ENCODE measurements around the gene CD22. TPM values are rescaled to one million over a fixed set of nuclear protein-coding genes. Genes with fewer than 3 reads are reported as not detected.

CD22 gene
- total and polyA plus RNA-seq, 7 donors, result 0.69 to 107 (median 3.2) TPM

DNA sequence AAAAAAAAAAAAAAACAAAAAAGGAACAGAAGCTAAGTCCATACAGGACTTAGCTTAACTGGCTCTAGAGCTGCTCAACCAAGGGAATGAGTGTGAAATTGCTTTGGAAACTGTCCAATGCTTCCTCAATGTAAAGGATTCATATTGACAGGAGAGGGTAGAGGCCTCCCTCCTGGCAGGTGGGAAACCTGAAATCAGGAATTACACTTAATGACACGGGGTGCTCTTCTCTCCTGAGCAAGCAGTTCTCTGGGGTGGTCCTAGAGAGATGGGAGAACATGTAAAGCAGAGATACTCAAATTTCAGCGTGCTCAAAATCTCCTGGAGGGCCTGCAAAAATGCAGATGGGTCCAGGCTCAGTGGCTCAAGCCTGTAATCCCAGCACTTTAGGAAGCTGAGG, 40.7 kb upstream of the CD22 start:
- intact Hi-C loops (cut with DNase I), result no loop called here
- no peak for DNase-seq
- Histone ChIP-seq H3K4me3 (no peak overlapping the region), H3K36me3 (no peaks in the 10 kb centered on the region), H3K9me3 (no peaks in the 10 kb centered on the region), H3K27ac (no peak overlapping the region), H3K27me3 (peaks cover 0 to 64% (median 15%) of the 10 kb centered on the region in 3 donors), H3K4me1 (no peaks in the 10 kb centered on the region)
- TF ChIP-seq POLR2A (IDR thresholded peaks at IDR 0.05) (no peak), POLR2AphosphoS5 (IDR thresholded peaks at IDR 0.05) (no peak), EP300 (IDR thresholded peaks at IDR 0.05) (no peak)
- TF ChIP-seq, protein P1, sequence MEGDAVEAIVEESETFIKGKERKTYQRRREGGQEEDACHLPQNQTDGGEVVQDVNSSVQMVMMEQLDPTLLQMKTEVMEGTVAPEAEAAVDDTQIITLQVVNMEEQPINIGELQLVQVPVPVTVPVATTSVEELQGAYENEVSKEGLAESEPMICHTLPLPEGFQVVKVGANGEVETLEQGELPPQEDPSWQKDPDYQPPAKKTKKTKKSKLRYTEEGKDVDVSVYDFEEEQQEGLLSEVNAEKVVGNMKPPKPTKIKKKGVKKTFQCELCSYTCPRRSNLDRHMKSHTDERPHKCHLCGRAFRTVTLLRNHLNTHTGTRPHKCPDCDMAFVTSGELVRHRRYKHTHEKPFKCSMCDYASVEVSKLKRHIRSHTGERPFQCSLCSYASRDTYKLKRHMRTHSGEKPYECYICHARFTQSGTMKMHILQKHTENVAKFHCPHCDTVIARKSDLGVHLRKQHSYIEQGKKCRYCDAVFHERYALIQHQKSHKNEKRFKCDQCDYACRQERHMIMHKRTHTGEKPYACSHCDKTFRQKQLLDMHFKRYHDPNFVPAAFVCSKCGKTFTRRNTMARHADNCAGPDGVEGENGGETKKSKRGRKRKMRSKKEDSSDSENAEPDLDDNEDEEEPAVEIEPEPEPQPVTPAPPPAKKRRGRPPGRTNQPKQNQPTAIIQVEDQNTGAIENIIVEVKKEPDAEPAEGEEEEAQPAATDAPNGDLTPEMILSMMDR (IDR thresholded peaks at IDR 0.05), result no peak
- 41 to 73% methylated on average over 2 of the region's 2 CpGs for WGBS, 2 donors

DNA sequence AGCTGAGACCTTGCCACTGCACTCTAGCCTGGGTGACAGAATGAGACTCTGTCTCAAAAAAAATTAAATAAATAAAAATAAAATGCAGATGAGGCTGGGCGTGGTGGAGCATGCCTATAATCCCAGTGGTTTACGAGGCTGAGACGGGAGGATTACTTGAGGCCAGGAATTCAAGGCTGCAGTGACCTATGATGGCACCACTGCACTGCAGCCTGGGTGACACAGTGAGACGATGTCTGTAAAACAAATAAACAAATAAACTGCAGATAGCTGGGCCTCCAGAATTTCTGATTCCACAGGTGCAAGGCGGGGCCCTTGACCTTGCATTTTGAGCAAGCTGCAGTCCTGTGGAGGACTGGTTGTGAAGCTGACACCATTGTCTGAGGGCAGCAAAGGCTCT, 40.1 kb upstream of the CD22 start:
- intact Hi-C loops (cut with DNase I), result no loop called here
- H3K4me1 ChIP-seq, result no peaks in the 10 kb centered on the region
- no peaks in the 10 kb centered on the region for H3K9me3 ChIP-seq
- H3K4me3 ChIP-seq, result no peak overlapping the region
- TF ChIP-seq, protein P1 (IDR thresholded peaks at IDR 0.05), result no peak
- TF ChIP-seq POLR2A (IDR thresholded peaks at IDR 0.05), result no peak
- DNase-seq, result no peak
- WGBS, 2 donors, result 31 to 66% methylated on average over 5 of the region's 5 CpGs
- peaks cover 0 to 64% (median 17%) of the 10 kb centered on the region in 3 donors for H3K27me3 ChIP-seq
- H3K27ac ChIP-seq, result no peak overlapping the region
- no peaks in the 10 kb centered on the region for H3K36me3 ChIP-seq

DNA sequence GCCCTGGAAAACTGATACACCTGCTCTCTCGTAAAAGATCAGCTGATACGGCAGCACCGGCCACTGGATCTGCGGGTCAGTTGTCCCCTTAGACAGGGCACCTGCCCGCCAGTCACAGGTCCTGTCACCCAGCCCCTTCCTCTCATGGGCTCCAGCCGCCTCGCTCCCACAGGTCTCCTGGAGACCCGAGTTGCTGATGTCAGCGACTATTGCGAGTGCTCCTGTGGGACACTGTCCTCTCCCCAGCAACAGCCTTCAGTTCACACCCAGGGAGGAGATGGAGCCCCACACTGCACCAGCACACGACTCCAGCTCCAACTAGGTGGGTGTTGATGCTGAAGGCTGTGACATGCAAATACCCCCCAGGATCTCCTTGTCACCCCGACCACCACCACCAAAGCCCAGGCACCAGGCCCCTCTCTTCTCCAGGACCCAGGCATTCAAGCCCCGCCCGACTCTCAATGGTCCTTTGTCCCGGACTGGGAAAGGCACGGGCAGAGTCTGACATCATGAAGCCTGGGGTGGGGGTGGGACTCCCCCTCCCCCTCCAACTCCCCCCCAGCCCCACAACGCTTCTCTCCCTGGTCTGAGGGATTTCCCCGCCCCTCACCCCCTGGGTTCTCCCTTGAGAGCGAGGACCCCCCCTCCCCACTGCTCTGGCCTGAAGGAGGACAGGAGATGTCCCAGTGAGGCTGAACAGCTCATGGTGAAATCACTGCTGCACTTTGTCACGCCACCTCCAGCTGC, 38.4 kb upstream of the CD22 start:
- TF ChIP-seq POLR2A (IDR thresholded peaks at IDR 0.05) (no peak), EP300 (IDR thresholded peaks at IDR 0.05) (no peak), POLR2AphosphoS5 (IDR thresholded peaks at IDR 0.05) (no peak)
- TF ChIP-seq, protein P1 (IDR thresholded peaks at IDR 0.05), result no peak
- no peaks in the 10 kb centered on the region for H3K36me3 ChIP-seq
- DNase-seq, result no peak
- no peak overlapping the region for H3K4me3 ChIP-seq
- H3K27me3 ChIP-seq, result peaks cover 0 to 59% (median 12%) of the 10 kb centered on the region in 3 donors
- no peak overlapping the region for H3K27ac ChIP-seq
- intact Hi-C loops (cut with DNase I), result no loop called here
- WGBS, 2 donors, result 46 to 75% methylated on average over 20 of the region's 20 CpGs
- no peaks in the 10 kb centered on the region for H3K4me1 ChIP-seq
- no peaks in the 10 kb centered on the region for H3K9me3 ChIP-seq

DNA sequence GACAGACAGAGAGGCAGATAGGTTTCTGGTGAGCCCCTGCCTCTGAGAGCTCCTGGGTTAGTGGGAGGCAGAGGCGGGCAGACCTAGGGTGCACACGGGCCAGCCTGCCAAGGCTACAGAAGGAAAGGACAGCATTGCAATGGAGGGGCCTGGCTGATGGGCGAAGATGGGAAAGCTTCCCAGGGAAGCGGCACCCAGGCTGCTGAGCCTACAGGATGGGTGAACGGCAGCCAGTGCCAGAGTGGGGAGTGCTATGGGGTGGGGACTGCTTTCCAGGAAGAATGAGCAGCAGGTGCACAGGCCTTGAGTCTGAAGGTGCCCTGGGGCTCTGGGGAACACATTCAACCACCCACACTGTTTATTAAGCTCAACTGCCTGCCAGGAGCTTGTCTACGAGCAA, 37.7 kb upstream of the CD22 start:
- TF ChIP-seq POLR2A (IDR thresholded peaks at IDR 0.05) (no peak), EP300 (IDR thresholded peaks at IDR 0.05) (no peak)
- no peak for DNase-seq
- 35 to 59% methylated on average over 6 of the region's 6 CpGs for WGBS, 2 donors
- H3K4me3 ChIP-seq, result no peak overlapping the region
- intact Hi-C loops (cut with DNase I), result no loop called here
- H3K9me3 ChIP-seq, result no peaks in the 10 kb centered on the region
- peaks cover 0 to 52% (median 12%) of the 10 kb centered on the region in 3 donors for H3K27me3 ChIP-seq
- no peaks in the 10 kb centered on the region for H3K36me3 ChIP-seq
- no peak overlapping the region for H3K27ac ChIP-seq
- no peaks in the 10 kb centered on the region for H3K4me1 ChIP-seq

DNA sequence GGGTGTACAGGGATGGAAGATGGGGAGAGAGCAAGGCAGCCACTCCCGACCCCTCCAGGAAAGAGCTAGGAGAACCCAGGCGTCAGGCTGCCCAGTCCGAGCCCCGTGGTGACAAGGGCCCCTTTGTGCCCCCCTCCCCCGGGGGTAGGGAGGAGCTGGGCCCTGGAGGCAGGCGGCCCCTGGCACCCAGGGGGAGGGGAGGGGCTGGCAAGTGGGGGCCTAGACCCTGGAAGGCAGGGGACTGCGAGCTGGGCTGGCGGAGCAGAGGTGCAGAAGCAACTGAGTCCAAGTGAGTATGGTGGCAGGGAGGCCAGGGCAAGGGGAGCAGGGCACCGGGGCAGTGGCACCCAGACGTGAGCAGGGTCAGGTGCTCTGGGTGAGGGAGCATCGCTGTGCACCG, 37.1 kb upstream of the CD22 start, which contains the start of gene MAG:
Gene MAG, plus strand, starts transcription at position 246 of the 400 bp plus-strand sequence. CDS start 3,248 bp downstream, outside the sequence.
- H3K9me3 ChIP-seq, result no peaks in the 10 kb centered on the region
- 67 to 81% methylated on average over 12 of the region's 12 CpGs for WGBS, 2 donors
- H3K4me3 ChIP-seq, result no peak within 1 kb of the TSS
- intact Hi-C loops (cut with DNase I), result no loop called here
- H3K27me3 ChIP-seq, result peaks cover 0 to 50% (median 12%) of the 10 kb centered on the region in 3 donors
- H3K27ac ChIP-seq, result no peak within 1 kb of the TSS
- H3K4me1 ChIP-seq, result no peaks in the 10 kb centered on the region
- TF ChIP-seq, protein P1 (IDR thresholded peaks at IDR 0.05), result no peak
- TF ChIP-seq POLR2A (IDR thresholded peaks at IDR 0.05) (no peak), POLR2AphosphoS5 (IDR thresholded peaks at IDR 0.05) (no peak), EP300 (IDR thresholded peaks at IDR 0.05) (no peak)
- DNase-seq, result no peak
- no peaks in the 10 kb centered on the region for H3K36me3 ChIP-seq

Data from sigmoid colon (tissue), 7 donors.